ENCODE measurements around the gene SLC6A6. TPM values are rescaled to one million over a fixed set of nuclear protein-coding genes. Genes with fewer than 3 reads are reported as not detected.

Gene SLC6A6
- polyA plus RNA-seq, 3 donors = 17.3 to 26.9 (median 18.8) TPM

DNA sequence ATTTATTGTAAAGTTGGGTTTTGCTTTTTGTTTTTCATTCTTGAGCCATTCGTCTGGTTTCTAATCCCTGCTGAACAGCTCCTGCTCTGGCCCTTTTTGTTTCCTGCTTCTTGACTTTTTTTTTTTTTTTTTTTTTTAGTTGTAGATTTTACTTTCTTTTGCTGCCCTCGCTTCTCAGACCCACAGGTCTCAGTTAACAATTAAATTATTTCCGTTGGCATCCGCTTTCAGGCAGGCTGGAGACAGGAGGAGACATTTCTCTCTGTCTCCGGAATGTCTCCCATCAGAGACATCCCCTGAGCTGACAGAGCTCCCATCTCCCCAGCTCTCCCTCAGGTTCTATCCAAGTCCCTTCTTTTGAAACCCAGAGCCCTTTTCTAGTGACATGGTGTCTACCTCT, 68.6 kb downstream of the SLC6A6 start:
- DNase-seq (ENCODE audit: extremely low read depth in 1 of 11, low read depth in 9 of 11, low spot score in 4 of 11) = no peak

DNA sequence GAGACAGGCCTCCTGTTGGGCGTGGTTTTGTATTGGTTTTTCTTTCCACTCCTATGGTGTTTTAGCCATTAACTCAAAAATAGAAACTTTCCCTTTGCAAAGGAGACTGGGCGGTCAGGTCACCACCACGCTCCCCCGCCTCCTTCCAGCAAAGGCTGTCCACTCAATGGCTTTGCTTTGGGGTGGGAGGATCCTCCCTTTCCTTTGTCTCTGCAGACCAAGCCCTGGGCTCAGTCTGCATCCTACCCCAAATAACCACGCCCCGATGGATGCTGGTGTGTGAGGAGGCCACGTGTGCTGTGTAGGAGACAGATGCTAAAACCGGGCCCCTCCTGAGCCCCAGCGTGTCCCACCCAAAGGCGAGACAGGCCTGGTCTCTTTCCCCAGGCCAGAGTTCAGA, 69.3 kb downstream of the SLC6A6 start:
- DNase-seq (ENCODE audit: extremely low read depth in 1 of 11, low read depth in 9 of 11, low spot score in 4 of 11) = no peak

DNA sequence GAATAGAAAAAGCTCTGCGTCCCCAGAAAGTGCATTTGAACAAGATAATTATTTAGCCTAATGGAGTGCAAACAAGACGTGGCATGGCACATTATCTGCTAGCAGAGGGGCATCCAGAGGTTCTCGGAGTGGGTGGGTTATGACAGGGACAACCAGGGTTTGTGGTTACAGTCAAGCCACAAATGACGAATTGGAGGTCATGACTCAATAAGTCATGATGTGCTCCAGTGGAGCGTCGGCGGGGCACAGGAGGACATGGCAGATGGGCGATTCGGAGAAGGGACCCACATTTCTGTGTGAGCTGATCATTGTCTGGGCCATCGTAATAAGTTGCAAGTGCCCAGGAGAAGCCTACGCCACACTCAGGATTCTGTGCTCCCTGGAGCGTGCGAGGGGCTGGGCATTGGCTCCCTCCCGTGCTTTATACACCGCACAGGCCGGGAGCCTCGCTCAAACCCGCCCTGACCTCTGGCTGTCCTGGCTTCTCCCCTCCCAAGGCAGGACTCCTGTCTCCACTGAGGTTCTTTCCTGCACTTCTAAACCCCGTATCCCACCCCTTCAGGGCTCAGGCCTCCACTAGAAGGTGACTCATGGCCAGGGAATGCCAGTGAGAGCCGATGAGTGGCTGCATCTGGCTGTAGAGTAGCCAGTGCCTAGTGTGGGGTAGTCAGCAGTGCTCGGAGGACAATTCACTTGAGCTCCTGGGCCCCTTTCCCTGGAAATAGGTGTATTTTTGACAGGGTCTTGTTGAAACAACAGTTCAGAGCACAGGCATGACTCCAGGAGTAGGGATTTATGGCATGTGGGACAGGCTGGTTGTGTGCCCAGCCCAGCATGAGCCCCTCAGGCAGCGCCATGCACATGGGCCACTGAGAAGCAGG, 70.3 kb downstream of the SLC6A6 start:
- peak in 2 of 11 donors; percentile 37 for DNase-seq (ENCODE audit: extremely low read depth in 1 of 11, low read depth in 9 of 11, low spot score in 4 of 11)

DNA sequence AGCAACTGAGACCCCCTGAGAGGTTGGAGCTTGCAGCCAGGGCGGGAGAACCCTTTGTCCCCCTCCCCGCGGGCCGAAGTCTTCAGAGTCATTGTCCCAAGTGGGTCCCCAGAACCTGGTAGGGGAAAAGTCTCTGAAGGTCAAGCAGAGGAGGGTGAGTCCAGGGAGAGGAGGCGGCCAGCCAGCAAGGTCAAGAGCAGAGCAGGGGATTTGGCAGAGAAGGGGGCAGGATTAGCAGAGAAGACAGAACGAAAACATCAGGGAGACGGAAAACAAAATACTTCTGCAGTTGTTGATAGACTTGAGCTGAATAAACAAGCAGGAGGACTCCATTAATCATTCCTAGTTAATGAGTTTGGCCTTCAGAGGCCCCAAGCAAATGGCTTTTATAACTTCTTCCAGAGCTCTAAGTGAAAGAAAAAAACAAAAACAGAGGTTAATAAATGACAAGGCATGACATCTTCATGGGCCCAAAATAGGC, 71.0 kb downstream of the SLC6A6 start:
- peak; percentile 56 to 89 (median 70) for DNase-seq (ENCODE audit: extremely low read depth in 1 of 11, low read depth in 9 of 11, low spot score in 4 of 11)

DNA sequence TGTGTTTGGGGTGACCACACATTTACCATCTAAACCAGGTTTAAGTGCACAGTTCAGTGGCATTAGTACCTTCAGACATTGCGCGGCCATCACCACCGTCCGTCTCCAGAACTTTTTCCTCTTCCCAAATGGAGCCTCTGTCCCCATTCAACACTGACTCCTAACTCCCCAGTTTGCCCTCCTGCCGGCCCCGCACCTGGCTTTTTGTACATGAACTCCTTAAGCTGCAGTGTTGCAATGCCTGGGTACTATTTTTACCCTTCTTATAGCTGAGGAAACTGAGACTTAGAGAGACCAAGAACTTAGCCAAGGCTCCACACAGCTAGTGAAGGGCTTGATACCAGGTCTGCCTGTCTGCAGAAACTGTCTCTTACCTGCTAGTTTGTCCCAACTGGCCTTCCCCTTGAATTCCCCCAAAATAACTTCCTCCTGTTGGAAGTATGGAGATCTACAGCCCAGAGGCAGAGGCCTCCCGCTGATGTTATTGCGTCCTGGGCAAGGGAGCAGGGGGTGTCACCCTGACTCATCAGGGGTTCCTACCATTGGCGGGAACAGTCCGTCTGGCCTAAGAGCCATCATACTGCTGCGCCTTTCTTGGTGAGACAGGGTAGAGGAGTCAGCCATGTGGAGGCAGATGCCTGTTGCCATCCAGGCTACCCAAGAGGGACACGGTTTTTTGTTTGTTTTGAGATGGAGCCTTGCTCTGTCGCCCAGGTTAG, 72.1 kb downstream of the SLC6A6 start:
- DNase-seq (ENCODE audit: extremely low read depth in 1 of 11, low read depth in 9 of 11, low spot score in 4 of 11) = no peak

DNA sequence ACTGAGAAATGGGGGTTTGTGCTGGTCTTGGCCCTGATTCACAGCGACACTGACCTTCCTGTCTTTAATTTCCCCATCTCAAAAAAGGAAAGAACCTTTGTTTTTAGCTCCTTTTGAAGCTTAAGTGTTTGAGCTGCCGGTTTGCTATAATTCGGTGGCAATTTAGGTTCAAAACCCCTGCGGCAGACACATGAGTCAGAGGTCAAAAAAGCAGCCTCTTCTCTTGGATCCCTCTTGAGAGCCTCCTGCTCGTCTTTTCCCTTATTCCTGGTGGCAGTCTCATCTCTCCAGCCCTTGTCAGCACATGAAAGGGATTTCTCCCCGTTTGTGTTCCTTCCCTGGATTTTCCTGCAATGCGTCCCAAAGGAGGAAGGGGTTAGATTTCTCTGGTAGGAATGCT, 73.2 kb downstream of the SLC6A6 start:
- DNase-seq (ENCODE audit: extremely low read depth in 1 of 11, low read depth in 9 of 11, low spot score in 4 of 11) = no peak

DNA sequence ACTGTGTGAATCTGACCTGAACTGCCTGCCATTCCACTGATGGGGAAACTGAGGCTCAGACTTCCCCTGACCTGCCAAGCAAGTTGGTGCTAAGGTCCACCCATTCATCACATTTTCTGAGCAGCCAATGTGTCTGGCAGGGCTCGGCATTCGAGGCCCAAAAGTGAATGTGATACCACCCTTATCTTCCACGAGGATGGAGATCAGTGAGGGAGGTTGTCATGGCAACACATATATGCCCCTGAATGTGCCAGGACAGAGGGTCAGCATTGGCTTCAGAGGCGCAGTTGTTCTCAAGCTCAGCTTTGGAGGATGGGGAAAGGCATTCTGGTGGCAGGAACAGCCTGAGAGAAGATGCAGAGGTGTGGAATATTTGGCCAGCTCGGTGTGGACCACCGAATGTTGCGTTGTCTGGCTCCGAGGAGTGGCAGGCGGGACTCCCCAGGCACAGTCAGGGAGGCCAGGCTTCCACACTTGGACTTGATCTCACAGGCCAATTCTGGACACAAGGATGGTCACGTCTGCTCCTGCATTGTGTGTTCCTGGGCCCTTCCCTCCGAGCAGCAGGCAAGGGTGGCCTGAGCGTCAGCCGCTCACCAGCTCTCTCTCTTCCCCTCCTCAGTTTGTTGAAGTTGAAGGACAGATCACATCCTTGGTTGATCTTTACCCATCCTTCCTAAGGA, 74.3 kb downstream of the SLC6A6 start:
- DNase-seq (ENCODE audit: extremely low read depth in 1 of 11, low read depth in 9 of 11, low spot score in 4 of 11) = no peak

DNA sequence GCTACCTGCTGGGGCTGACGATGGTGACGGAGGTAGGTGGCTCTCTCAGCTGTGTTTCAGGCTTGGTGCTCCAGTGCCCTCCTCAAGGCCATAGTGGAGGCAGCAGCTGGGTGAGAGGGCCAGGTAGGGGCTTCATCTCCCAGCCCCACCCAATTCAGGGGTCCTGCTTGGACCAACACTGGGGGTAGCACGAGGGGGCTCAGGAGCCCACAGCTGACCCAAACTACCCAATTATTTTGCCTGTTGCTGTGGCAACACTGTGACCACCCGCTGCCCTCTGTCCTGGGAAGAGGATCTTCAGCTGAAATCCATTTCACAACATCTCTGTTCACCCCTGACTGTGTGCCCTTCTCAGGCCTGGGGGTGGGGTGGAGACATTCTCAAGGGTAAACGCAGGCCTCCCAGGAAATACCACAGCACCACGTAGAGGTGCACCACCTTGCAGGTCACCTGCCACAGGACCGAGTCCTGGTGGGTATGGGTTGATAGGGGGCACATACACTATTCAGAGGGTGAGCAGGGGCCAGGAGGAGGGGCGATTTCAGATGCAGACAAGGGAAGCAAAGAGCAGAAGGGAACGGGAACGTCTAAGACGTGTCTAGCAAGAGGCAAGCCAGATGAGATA, 75.0 kb downstream of the SLC6A6 start:
- no peak for DNase-seq (ENCODE audit: extremely low read depth in 1 of 11, low read depth in 9 of 11, low spot score in 4 of 11)

DNA sequence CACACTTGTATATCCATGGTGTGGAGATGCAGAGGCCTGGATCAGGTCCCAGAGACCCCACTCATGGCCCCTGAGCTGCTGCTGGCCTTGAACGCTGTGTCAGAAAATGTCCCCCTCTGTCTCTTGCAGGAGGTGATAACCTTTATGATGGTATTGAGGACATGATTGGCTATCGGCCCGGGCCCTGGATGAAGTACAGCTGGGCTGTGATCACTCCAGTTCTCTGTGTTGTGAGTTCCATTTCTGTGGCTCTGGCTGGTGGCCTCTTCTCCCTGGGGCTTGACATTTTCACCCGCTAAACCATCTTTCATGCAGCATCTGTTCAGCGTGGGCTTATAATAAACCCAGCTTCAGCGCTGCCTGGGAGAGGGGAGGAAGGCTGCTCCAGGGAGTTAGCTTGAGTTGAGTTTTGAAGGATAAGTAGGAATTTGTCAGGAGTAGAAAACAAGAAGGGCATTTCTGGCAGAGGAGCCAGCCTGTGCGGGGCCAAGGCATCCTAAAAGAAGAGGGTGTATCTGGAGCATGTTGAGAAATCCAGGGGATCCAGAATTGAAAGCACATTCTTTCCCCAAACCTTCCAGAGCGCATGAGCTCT, 76.6 kb downstream of the SLC6A6 start:
- DNase-seq (ENCODE audit: extremely low read depth in 1 of 11, low read depth in 9 of 11, low spot score in 4 of 11) = peak in 1 of 11 donors; percentile 33

DNA sequence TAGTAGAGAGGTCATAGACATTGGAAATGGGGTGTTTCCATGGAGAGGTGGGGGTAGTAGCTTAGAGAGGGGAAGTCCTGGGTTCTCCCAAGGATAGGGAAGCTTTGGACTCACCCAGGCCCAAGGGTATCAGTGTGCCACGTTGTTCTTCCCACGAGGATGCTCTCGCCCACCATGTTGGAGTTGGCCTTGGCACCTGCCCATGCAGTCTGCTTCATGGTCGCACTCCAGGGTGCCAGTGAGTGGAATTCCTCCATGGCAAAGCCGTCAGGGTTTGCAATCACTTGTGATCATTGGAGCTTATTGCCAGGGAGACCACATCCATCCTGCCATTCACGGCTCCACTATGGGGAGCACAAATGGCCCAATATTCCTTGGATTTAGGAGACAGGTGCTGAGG, 77.2 kb downstream of the SLC6A6 start:
- no peak for DNase-seq (ENCODE audit: extremely low read depth in 1 of 11, low read depth in 9 of 11, low spot score in 4 of 11)

DNA sequence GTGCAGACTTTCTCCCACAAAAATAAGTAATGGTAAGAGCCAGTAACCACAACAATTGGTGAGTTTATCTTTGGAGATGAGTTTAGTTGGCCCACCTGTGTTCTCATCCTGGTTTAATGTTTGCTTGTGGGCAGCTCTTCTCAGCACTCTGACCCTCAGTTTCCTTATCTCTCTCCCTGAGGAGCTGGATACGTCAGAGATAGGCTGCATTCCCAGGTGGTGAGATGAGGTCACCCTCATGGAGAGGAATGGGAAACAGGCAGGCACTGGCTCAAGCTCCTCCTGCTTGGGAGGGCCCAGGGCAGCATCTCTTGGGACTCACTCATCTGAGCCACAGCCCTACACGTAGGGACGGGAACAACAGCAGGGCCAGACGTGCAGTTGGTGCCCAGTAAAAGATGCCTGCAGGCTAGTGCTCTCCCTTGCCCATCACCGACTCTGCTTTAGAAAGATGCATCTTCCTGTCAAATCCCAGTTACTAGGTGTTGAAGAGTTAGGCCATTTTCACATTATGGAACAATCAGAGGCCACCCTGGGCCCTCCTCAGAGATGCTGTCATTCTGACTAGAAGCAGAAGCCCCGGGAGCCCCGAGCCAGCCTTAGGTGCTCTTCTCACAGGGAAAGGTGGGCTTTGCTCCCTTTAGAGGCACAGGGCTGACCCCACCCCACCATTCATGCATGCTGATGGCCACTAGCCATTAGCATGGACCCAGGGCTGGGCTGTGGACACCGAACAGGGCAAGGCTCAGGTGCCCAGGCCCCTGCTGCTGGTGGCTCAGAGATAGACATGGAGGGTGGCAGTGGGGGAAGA, 78.0 kb downstream of the SLC6A6 start:
- no peak for DNase-seq (ENCODE audit: extremely low read depth in 1 of 11, low read depth in 9 of 11, low spot score in 4 of 11)

DNA sequence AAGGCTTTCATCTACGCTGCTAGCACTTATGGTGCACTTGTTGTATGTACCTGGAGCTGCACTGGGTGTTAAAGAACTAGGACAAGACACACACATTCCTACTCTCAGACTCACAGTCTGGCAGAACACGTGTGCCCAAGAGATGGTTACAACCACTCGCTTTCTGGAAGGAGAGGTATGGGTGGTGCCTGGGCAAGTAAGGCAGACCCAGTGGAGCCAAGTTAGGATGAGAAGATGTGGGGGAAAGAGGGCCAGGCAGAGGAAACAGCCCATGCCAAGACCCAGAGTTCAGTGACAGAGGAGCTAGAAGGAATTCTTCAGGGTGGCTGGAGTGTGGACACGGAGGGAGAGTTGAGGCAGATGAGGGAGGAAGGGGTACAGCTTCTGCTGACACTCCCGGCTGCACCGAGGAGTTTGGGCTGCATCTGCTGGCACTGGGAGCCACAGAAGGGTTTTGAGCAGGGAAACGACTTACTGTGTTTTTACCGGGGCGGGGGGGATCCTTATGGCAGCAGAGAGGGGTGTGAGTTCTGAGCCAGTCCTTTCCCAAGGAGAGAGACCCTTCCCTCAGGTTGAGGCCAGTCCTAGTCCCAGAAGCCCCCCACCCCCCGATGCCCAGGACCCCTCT, 78.7 kb downstream of the SLC6A6 start:
- DNase-seq (ENCODE audit: extremely low read depth in 1 of 11, low read depth in 9 of 11, low spot score in 4 of 11) = no peak

DNA sequence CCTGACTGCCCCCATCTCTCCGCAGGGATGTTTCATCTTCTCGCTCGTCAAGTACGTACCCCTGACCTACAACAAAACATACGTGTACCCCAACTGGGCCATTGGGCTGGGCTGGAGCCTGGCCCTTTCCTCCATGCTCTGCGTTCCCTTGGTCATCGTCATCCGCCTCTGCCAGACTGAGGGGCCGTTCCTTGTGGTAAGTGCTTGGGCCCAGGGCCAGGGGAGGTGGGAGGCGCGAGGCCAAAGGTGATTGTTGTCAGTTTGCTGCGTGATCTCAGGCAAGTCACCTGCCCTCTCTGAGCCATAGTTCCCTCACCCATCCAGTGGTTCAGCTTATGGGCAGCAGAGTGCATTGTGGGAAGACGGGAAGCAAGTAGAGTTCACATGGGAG, 79.2 kb downstream of the SLC6A6 start:
- DNase-seq (ENCODE audit: extremely low read depth in 1 of 11, low read depth in 9 of 11, low spot score in 4 of 11) = no peak

DNA sequence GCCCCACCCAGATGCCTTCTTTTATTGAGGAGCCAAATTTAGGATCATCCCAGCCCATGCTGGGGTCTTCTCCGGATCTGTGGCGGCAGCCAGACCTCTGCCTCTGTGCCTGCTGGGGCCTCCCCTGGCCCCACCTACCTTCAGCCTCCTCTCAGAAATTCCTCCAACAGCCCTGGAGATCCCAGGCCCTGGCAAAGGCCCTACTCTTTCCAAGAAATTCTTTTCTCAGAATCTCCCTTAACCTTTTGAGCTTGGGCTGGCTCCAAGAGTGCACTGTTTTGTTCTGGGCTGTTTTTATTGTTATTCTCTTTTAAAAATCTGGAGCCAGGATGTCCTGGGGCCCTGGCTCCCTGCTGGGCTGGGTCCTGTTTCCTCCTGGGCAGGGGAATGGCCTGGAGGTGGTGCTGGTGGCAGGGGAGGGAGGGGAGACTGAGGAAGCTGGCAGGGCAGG, 79.9 kb downstream of the SLC6A6 start:
- DNase-seq (ENCODE audit: extremely low read depth in 1 of 11, low read depth in 9 of 11, low spot score in 4 of 11) = peak in 3 of 11 donors; percentile 33 to 60 (median 40)

DNA sequence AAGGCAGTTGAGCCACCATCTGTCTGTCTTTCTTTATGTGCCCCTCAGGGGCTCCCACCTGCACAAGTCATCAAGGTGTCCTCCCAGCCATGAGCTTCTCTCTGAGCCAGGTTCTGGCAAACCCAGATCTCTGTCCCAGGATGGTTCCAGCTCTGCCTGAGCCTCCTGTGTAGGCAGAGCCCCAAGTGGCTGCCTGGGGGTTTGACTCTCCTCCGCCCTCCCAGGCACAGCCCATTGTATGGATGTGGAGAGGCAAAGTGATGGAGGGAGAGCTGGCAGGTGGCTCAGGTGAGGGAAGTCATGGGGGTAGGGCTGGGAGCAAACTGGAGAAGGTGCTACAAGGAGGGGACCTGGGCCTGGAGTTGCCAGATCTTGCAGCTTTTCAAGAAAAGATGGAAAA, 80.9 kb downstream of the SLC6A6 start:
- no peak for DNase-seq (ENCODE audit: extremely low read depth in 1 of 11, low read depth in 9 of 11, low spot score in 4 of 11)

DNA sequence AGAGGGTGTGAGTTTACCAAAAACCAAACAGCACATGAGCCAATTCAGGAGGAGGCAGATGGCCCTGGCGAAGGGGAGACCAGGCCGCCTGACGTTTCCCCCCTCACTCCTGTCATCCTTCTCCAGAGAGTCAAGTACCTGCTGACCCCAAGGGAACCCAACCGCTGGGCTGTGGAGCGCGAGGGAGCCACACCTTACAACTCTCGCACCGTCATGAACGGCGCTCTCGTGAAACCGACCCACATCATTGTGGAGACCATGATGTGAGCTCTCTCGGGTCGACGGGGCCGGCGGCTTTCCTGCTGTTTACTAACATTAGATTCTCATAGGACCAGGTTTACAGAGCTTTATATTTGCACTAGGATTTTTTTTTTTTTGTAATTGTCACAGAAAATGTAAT, 82.3 kb downstream of the SLC6A6 start:
- DNase-seq (ENCODE audit: extremely low read depth in 1 of 11, low read depth in 9 of 11, low spot score in 4 of 11) = no peak

DNA sequence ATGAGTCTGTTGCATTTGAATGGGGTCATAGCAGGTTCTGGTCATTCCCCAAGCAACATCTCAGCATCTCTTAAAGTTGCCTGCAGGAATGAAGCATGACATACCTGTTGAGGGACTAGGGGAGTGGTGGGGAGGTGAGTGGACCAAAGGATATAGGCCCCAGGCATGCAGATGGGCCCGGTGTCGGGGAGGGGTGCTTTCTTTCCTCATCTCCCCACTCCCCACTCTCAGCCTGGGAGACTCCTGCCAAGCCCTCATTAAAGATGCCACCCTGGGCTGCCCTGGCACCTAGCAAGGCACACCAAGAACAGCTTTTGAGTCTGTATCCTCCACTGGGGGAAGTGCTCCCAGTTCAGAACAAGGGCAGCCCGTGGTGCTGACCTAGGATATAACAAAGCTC, 83.6 kb downstream of the SLC6A6 start:
- DNase-seq (ENCODE audit: extremely low read depth in 1 of 11, low read depth in 9 of 11, low spot score in 4 of 11) = no peak

DNA sequence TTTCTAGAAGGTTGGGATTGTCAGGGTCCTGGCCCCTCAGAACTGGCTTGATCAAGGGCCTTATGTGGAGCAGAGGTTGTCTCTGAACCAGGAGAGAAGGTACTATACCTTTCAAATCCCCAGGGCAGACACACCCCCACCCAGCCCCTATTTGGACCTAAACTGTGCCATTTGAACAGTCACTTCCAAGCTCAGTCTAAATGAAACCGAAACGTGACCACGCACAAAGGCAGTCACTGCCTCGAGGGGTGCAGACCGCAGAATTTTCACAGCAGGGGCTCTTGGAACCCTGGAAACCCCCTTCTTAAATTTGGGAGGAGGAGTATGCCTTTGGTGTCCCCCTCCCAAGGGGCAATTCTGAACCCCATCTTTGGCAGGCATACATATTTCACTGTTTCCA, 84.1 kb downstream of the SLC6A6 start:
- no peak for DNase-seq (ENCODE audit: extremely low read depth in 1 of 11, low read depth in 9 of 11, low spot score in 4 of 11)
